Astrocyte of the cerebellum (primary cell): ENCODE measurements around the gene MRTFA.

Experiments used
- DNase-seq: peaks from one replicate; pipeline ENCODE4 v3.0.0-alpha.2; 2011; ENCODE audit warnings: low read depth
- H3K4me3 ChIP-seq: 2 replicates; pipeline ENCODE4 v1.5.1; 2011; ENCODE audit warnings: mild to moderate bottlenecking, low read depth, low read length, moderate library complexity
- in situ Hi-C: cut with HindIII; loops from 2 replicates; pipeline ENCODE4 v1.10.0; 2017; ENCODE audit warnings: low sequenced_read_pairs
- TF ChIP-seq, protein P1 (sequence below): IDR thresholded peaks from 2 replicates; pipeline ENCODE4 v1.5.1; 2012; ENCODE audit warnings: low read length, low read depth, moderate library complexity, mild to moderate bottlenecking; ENCODE audit errors: missing control alignments

The MRTFA gene

DNA sequence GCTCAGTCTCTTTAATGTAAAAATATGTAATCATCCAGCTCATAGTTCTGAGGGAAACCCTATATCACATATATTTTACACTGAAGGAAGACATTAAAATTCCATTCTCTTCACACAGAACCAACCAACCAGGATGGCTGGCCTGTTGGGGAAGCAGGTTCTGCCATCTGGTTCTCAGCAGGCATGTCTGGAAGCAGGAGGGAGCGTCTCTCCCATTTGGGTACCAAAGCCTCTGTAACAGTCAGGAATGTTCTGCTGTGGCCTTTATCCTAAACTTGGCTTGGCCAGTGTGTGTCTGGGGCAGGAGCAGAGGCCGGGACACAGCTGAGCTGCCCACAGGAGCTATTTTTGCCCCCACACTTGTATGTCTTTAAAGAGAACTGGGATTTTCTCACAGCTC, 236.9 kb downstream of the MRTFA start:
- in situ Hi-C loops, result no loop called here
- no peak overlapping the region for H3K4me3 ChIP-seq
- TF ChIP-seq, protein P1, sequence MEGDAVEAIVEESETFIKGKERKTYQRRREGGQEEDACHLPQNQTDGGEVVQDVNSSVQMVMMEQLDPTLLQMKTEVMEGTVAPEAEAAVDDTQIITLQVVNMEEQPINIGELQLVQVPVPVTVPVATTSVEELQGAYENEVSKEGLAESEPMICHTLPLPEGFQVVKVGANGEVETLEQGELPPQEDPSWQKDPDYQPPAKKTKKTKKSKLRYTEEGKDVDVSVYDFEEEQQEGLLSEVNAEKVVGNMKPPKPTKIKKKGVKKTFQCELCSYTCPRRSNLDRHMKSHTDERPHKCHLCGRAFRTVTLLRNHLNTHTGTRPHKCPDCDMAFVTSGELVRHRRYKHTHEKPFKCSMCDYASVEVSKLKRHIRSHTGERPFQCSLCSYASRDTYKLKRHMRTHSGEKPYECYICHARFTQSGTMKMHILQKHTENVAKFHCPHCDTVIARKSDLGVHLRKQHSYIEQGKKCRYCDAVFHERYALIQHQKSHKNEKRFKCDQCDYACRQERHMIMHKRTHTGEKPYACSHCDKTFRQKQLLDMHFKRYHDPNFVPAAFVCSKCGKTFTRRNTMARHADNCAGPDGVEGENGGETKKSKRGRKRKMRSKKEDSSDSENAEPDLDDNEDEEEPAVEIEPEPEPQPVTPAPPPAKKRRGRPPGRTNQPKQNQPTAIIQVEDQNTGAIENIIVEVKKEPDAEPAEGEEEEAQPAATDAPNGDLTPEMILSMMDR, result no peak
- DNase-seq, result no peak

DNA sequence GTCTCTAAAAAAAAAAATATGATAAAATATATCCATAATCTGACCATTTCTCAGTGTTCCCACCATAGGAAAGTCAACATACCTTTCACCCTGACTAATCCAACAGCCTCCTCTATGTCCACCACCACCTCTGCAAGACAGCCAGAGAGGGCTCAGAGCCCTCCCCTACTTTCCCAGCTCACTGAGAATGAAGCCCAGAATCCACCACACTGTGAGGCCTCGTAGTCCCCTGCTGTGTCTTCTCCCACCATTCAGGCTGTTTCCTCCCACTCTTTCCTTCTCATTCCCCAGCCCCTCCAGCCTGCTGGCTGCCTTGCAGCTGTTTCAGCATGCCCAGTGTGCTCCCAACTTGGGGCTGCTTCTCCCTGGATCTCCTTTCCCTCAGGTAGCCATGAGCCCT, 239.1 kb downstream of the MRTFA start:
- no peak for DNase-seq
- TF ChIP-seq, protein P1, result no peak
- in situ Hi-C loops, result no loop called here
- no peak overlapping the region for H3K4me3 ChIP-seq

DNA sequence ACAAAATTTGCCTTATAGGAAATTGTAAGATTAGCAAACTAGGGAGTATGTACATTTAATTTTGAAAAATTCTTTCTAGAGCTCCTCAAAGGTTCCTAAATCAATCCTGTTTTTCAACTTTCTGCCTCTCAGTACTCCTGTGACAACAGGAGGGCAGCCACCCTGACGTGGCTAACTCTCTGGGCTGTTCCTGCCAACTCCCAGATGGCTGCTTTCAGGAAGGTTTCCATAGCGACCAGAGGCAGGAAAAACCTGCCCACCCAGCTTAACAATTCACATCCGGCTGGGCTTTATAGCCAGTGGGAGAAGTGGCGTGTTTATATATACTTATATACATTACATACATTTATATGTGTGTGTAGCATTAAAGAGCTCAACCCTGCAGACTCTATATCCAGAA, 239.6 kb downstream of the MRTFA start:
- in situ Hi-C loops, result no loop called here
- TF ChIP-seq, protein P1, result no peak
- peak; percentile 52 for DNase-seq
- H3K4me3 ChIP-seq, result no peak overlapping the region

DNA sequence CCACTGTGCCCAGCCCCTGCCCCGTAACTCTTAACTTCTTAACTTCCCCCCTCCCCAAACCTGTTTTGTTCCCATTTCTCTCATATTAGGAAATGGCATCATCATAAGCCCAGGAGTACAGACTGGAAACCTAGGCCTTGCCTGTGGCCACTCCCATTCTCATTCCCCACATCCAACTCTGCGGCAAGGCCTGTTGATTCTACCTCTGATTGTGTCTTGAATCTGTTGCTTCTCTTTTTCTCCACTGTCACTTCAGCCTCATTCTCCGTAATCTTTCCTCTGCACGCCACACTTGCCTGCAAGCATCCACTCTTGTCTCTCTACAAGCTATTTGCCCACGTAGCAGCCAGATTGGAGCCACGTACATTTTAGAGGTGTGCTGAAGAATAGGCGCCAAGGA, 240.9 kb downstream of the MRTFA start:
- in situ Hi-C loops, result no loop called here

DNA sequence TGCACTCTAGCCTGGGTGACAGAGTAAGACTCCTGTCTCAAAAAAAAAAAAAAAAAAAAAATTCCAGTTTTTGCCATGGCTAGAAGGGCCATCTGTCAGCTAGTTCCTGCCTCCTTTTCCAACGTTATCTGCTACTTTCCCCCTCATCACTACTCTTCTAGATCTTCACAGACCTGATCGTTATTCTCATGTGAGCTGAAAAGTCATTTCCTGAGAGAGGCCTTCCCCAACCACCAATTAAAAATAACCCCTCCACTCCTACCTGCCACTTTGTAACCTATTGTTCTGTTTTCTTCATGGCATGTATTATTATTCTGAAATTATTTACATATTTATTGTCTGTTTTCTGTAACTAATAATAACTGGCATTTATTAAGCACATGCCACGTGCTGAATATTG, 241.9 kb downstream of the MRTFA start:
- DNase-seq, result no peak
- in situ Hi-C loops, result no loop called here
- H3K4me3 ChIP-seq, result no peak overlapping the region
- TF ChIP-seq, protein P1, result no peak

More for the DNA sequence above, 240.9 kb downstream of the MRTFA start:
- DNase-seq, result no peak
- TF ChIP-seq, protein P1, result no peak
- H3K4me3 ChIP-seq, result no peak overlapping the region

DNA sequence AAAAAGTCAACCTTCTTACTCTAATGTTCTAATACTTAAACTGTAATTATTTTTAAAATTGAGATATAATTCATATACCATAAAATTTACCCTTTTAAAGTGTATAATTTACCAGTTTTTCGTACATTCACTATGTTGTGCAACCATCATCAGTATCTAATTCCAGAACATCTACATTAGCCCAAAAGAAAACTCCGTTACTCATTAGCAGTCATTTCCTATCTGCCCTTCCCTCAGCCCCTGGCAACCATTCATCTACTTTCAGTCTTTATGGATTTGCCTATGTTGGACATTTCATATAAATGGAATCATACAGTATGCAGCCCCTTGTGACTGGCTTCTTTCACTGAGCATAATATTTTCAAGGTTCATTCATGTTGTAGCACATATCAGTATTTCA, 243.9 kb downstream of the MRTFA start:
- TF ChIP-seq, protein P1, result no peak
- no peak for DNase-seq
- H3K4me3 ChIP-seq, result no peak overlapping the region
- in situ Hi-C loops, result no loop called here

DNA sequence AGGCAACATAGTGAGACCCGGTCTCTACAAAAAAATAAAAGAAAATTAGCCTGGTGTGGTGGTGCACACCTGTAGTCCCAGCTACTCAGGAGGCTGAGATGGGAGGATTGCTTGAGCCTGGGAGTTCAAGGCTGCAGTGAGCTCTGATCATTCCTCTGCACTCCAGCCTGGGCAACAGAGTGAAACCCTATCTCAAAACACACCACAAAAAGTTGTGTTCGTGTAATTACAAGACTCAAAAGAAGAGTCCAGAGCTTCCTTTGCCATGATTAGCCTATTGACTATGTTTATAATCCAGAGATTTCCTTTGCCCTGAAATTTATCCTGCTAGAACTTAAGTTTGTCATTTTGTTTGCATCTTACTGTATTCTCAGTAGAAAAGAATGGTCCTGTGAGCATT, 245.1 kb downstream of the MRTFA start:
- in situ Hi-C loops, result no loop called here
- TF ChIP-seq, protein P1, result no peak
- H3K4me3 ChIP-seq, result no peak overlapping the region
- DNase-seq, result no peak
